Suprapubic skin (tissue), 4 donors: ENCODE measurements around the gene PPM1M.

ENCODE experiments used
- CTCF ChIP-seq, 2 donors: fragments of 200-600 bp in 1 of 2; fragments of 450-650 bp in 1 of 2; sonication (generic) in 1 of 2; IDR thresholded peaks; one replicate each; pipeline ENCODE4 v1.5.1; 2016 to 2019; ENCODE audit warnings: antibody characterized with exemption in 2 of 2, mild to moderate bottlenecking in 1 of 2, moderate library complexity in 1 of 2
- EP300 ChIP-seq: sonication (generic); formaldehyde crosslinking; IDR thresholded peaks from one replicate; pipeline ENCODE4 v1.6.1; 2017; ENCODE audit warnings: antibody characterized with exemption
- POLR2A ChIP-seq, 2 donors: fragments of 450-650 bp; IDR thresholded peaks; one replicate each; pipeline ENCODE4 v1.6.1; 2017; ENCODE audit warnings: antibody characterized with exemption in 2 of 2, mild to moderate bottlenecking in 2 of 2, moderate library complexity in 2 of 2
- POLR2AphosphoS5 ChIP-seq, 3 donors: sonication (generic); formaldehyde crosslinking; IDR thresholded peaks; one replicate each; pipeline ENCODE4 v1.6.1; 2017; ENCODE audit warnings: antibody characterized with exemption in 3 of 3

- TF ChIP-seq POLR2A (IDR thresholded peaks at IDR 0.05) (no peak), POLR2AphosphoS5 (IDR thresholded peaks at IDR 0.05) (no peak), CTCF (IDR thresholded peaks at IDR 0.05) (no peak), EP300 (no peak)
Observed at GRCh38 chr3:52248165-52248541, 2.6 kb downstream of the PPM1M start.
